Activated naive CD4-positive, alpha-beta T cell treated with anti-CD3 and anti-CD28 coated beads, Interleukin-2, amount 50 U/mL, for 72 hours (primary cell): ENCODE data around the gene FABP6. TPM values are rescaled to one million over a fixed set of nuclear protein-coding genes. Genes with fewer than 3 reads are reported as not detected.
"Not testable (repeated sequence)": the region's sequence is repeated elsewhere in the genome, so short reads cannot be mapped to it uniquely, and the experiment has no call there.

Experiments
- ATAC-seq, 2 donors: fragments of 150-1000 bp; cut with Tn5 transposase; 2 replicates each; pipeline ENCODE4 v1.10.0; 2021; ENCODE audit warnings: mild to moderate bottlenecking in 2 of 2, moderate library complexity in 2 of 2
- DNase-seq, 2 donors: peaks; one replicate each; pipeline ENCODE4 v3.0.0; 2021 to 2022; ENCODE audit warnings: low spot score in 2 of 2
- H3K27ac Mint-ChIP-seq, 2 donors: one replicate each; pipeline ENCODE4 v1.8.0; 2022; ENCODE audit warnings: mild to moderate bottlenecking in 2 of 2, mixed read lengths in 2 of 2
- H3K36me3 Mint-ChIP-seq, 2 donors: one replicate each; pipeline ENCODE4 v1.8.0; 2022; ENCODE audit warnings: mixed read lengths in 2 of 2
- H3K9me3 Mint-ChIP-seq, 2 donors: one replicate each; pipeline ENCODE4 v1.8.0; 2022; ENCODE audit warnings: mixed read lengths in 2 of 2
- total RNA-seq, 2 donors: library from RNA; stranded (reverse); gene quantifications; one replicate each; pipeline ENCODE4 v1.2.3, GENCODE V29; 2022

Gene FABP6
- total RNA-seq: not detected

GRCh38 chr5:160229190-160229742 lies at the start of gene FABP6:
Gene FABP6, plus strand, starts transcription at chr5:160229506. Its CDS starts 52 bp downstream, at chr5:160229558.
- no peak for ATAC-seq
- H3K27ac Mint-ChIP-seq: no peak within 1 kb of the TSS
- no peaks in the 10 kb centered on the region for H3K36me3 Mint-ChIP-seq
- H3K9me3 Mint-ChIP-seq: no peaks in the 10 kb centered on the region
- DNase-seq: no peak

- no peak overlapping the region for H3K27ac Mint-ChIP-seq
- peaks cover 0 to 7% of the 10 kb centered on the region in 2 donors for H3K9me3 Mint-ChIP-seq
- DNase-seq (no peak), ATAC-seq (no peak)
- H3K36me3 Mint-ChIP-seq: no peaks in the 10 kb centered on the region
Observed at GRCh38 chr5:160180931-160181330, 48.4 kb upstream of the FABP6 start.

- Mint-ChIP-seq H3K36me3 (peaks cover 5 to 9% of the 10 kb centered on the region in 2 donors), H3K27ac (no peak overlapping the region), H3K9me3 (peaks cover 5 to 14% of the 10 kb centered on the region in 2 donors)
- ATAC-seq: no peak
- DNase-seq: no peak
Observed at GRCh38 chr5:160181965-160182622, 47.2 kb upstream of the FABP6 start.

- peaks cover 5 to 12% of the 10 kb centered on the region in 2 donors for H3K36me3 Mint-ChIP-seq
- no peak overlapping the region for H3K27ac Mint-ChIP-seq
- no peak for DNase-seq
- no peak for ATAC-seq
- H3K9me3 Mint-ChIP-seq: peaks cover 5 to 14% of the 10 kb centered on the region in 2 donors
Observed at GRCh38 chr5:160183075-160183474, 46.2 kb upstream of the FABP6 start.

- ATAC-seq: no peak
- H3K27ac Mint-ChIP-seq: no peak overlapping the region
- DNase-seq: no peak
Observed at GRCh38 chr5:160185626-160186360, 43.5 kb upstream of the FABP6 start.

GRCh38 chr5:160186480-160186879 lies 42.8 kb upstream of the FABP6 start:
- DNase-seq (no peak), ATAC-seq (no peak)
- no peak overlapping the region for H3K27ac Mint-ChIP-seq
- peaks cover 5 to 14% of the 10 kb centered on the region in 2 donors for H3K9me3 Mint-ChIP-seq
- H3K36me3 Mint-ChIP-seq: peaks cover 5 to 12% of the 10 kb centered on the region in 2 donors

More at GRCh38 chr5:160185626-160186360, 43.5 kb upstream of the FABP6 start:
- Mint-ChIP-seq H3K36me3 (peaks cover 5 to 12% of the 10 kb centered on the region in 2 donors), H3K9me3 (peaks cover 5 to 14% of the 10 kb centered on the region in 2 donors)

- ATAC-seq: no peak
- Mint-ChIP-seq H3K27ac (no peak overlapping the region), H3K36me3 (peaks cover 5 to 12% of the 10 kb centered on the region in 2 donors), H3K9me3 (peaks cover 5 to 14% of the 10 kb centered on the region in 2 donors)
- no peak for DNase-seq
Observed at GRCh38 chr5:160187091-160187490, 42.2 kb upstream of the FABP6 start.

GRCh38 chr5:160188141-160189015 lies 40.9 kb upstream of the FABP6 start:
- Mint-ChIP-seq H3K27ac (no peak overlapping the region), H3K36me3 (peaks cover 5 to 12% of the 10 kb centered on the region in 2 donors), H3K9me3 (peaks cover 5 to 14% of the 10 kb centered on the region in 2 donors)
- peak in 1 of 2 donors; percentile 24 for ATAC-seq
- peak in 1 of 2 donors; percentile 4 for DNase-seq

GRCh38 chr5:160192424-160192823 lies 36.9 kb upstream of the FABP6 start:
- no peak overlapping the region for H3K27ac Mint-ChIP-seq
- DNase-seq (no peak), ATAC-seq (no peak)
- H3K36me3 Mint-ChIP-seq: no peaks in the 10 kb centered on the region
- no peaks in the 10 kb centered on the region for H3K9me3 Mint-ChIP-seq

- not testable (repeated sequence) for ATAC-seq, H3K9me3 Mint-ChIP-seq, H3K36me3 Mint-ChIP-seq, DNase-seq
- peak overlapping the region in 1 of 2 donors; percentile 14 for H3K27ac Mint-ChIP-seq
Observed at GRCh38 chr5:160193076-160193475, 36.2 kb upstream of the FABP6 start.

GRCh38 chr5:160193790-160194189 lies 35.5 kb upstream of the FABP6 start:
- DNase-seq, H3K36me3 Mint-ChIP-seq, H3K27ac Mint-ChIP-seq, ATAC-seq, H3K9me3 Mint-ChIP-seq: not testable (repeated sequence)

- ATAC-seq (no peak), DNase-seq (no peak)
- no peaks in the 10 kb centered on the region for H3K9me3 Mint-ChIP-seq
- H3K27ac Mint-ChIP-seq: no peak overlapping the region
- H3K36me3 Mint-ChIP-seq: no peaks in the 10 kb centered on the region
Observed at GRCh38 chr5:160197341-160198144, 31.8 kb upstream of the FABP6 start.

- H3K27ac Mint-ChIP-seq: no peak overlapping the region
- ATAC-seq (no peak), DNase-seq (no peak)
- H3K36me3 Mint-ChIP-seq: no peaks in the 10 kb centered on the region
- no peaks in the 10 kb centered on the region for H3K9me3 Mint-ChIP-seq
Observed at GRCh38 chr5:160198146-160198545, 31.2 kb upstream of the FABP6 start.

- no peaks in the 10 kb centered on the region for H3K9me3 Mint-ChIP-seq
Observed at GRCh38 chr5:160198841-160199409, 30.4 kb upstream of the FABP6 start.

GRCh38 chr5:160199410-160199911 lies 29.8 kb upstream of the FABP6 start:
- no peaks in the 10 kb centered on the region for H3K36me3 Mint-ChIP-seq
- H3K9me3 Mint-ChIP-seq: no peaks in the 10 kb centered on the region
- DNase-seq (peak; percentile 76 to 94), ATAC-seq (peak; percentile 98 to 99)
- H3K27ac Mint-ChIP-seq: peak overlapping the region; percentile 17 to 76

More at GRCh38 chr5:160198841-160199409, 30.4 kb upstream of the FABP6 start:
- DNase-seq (no peak), ATAC-seq (peak; percentile 5)
- H3K36me3 Mint-ChIP-seq: no peaks in the 10 kb centered on the region
- peak overlapping the region in 1 of 2 donors; percentile 76 for H3K27ac Mint-ChIP-seq
